ENCODE data around the gene ADGRG6. TPM values are rescaled to one million over a fixed set of nuclear protein-coding genes. Genes with fewer than 3 reads are reported as not detected.

ADGRG6 gene
- total RNA-seq, 1 donor from 2014 or later = 3.6 TPM

GRCh38 chr6:142443102-142443501 lies 141.3 kb downstream of the ADGRG6 start:
- Histone ChIP-seq H3K27ac (replicated peaks) (no peak overlapping the region), H3K36me3 (no peaks in the 10 kb centered on the region), H3K4me3 (no peak overlapping the region), H3K9me3 (replicated peaks) (no peaks in the 10 kb centered on the region), H3K4me1 (no peaks in the 10 kb centered on the region), H3K27me3 (ENCODE audit: low read depth) (no peaks in the 10 kb centered on the region)
- no peak for TF ChIP-seq CTCF (IDR thresholded peaks at IDR 0.05; ENCODE audit: borderline replicate concordance)
- intact Hi-C loops (cut with micrococcal nuclease) = no loop called here
- no peak for DNase-seq

- intact Hi-C loops (cut with micrococcal nuclease) = no loop called here
- Histone ChIP-seq H3K4me3 (no peak overlapping the region), H3K9me3 (replicated peaks) (no peaks in the 10 kb centered on the region), H3K36me3 (no peaks in the 10 kb centered on the region), H3K27ac (replicated peaks) (no peak overlapping the region), H3K27me3 (ENCODE audit: low read depth) (no peaks in the 10 kb centered on the region), H3K4me1 (no peaks in the 10 kb centered on the region)
- DNase-seq = no peak
- no peak for TF ChIP-seq CTCF (IDR thresholded peaks at IDR 0.05; ENCODE audit: borderline replicate concordance)
Measured at GRCh38 chr6:142443532-142443931, 141.7 kb downstream of the ADGRG6 start.

GRCh38 chr6:142444376-142444775 lies 142.6 kb downstream of the ADGRG6 start:
- Histone ChIP-seq H3K4me3 (no peak overlapping the region), H3K27ac (replicated peaks) (no peak overlapping the region), H3K4me1 (no peaks in the 10 kb centered on the region), H3K9me3 (replicated peaks) (no peaks in the 10 kb centered on the region), H3K36me3 (no peaks in the 10 kb centered on the region), H3K27me3 (ENCODE audit: low read depth) (no peaks in the 10 kb centered on the region)
- intact Hi-C loops (cut with micrococcal nuclease) = no loop called here
- TF ChIP-seq CTCF (IDR thresholded peaks at IDR 0.05; ENCODE audit: borderline replicate concordance) = no peak
- no peak for DNase-seq

GRCh38 chr6:142444881-142445301 lies 143.1 kb downstream of the ADGRG6 start:
- no peak for TF ChIP-seq CTCF (IDR thresholded peaks at IDR 0.05; ENCODE audit: borderline replicate concordance)
- intact Hi-C loops (cut with micrococcal nuclease) = no loop called here
- Histone ChIP-seq H3K9me3 (replicated peaks) (no peaks in the 10 kb centered on the region), H3K27me3 (ENCODE audit: low read depth) (no peaks in the 10 kb centered on the region), H3K4me3 (no peak overlapping the region), H3K27ac (replicated peaks) (no peak overlapping the region), H3K4me1 (no peaks in the 10 kb centered on the region), H3K36me3 (no peaks in the 10 kb centered on the region)
- no peak for DNase-seq

GRCh38 chr6:142446168-142446567 lies 144.4 kb downstream of the ADGRG6 start:
- H3K4me3 ChIP-seq = no peak overlapping the region
- intact Hi-C loops (cut with micrococcal nuclease) = no loop called here

More at GRCh38 chr6:142446168-142446567, 144.4 kb downstream of the ADGRG6 start:
- Histone ChIP-seq H3K4me1 (no peaks in the 10 kb centered on the region), H3K36me3 (no peaks in the 10 kb centered on the region), H3K27ac (replicated peaks) (no peak overlapping the region), H3K9me3 (replicated peaks) (no peaks in the 10 kb centered on the region), H3K27me3 (ENCODE audit: low read depth) (no peaks in the 10 kb centered on the region)
- TF ChIP-seq CTCF (IDR thresholded peaks at IDR 0.05; ENCODE audit: borderline replicate concordance) = no peak
- no peak for DNase-seq

Measured in left ventricle myocardium inferior (tissue), 1 donor.